GM18520 (cell line): ENCODE results near the gene TMEM232.

Experiments
- ATAC-seq: cut with Tn5 transposase; IDR thresholded peaks from one replicate; pipeline ENCODE4 v1.9.1; 2021; ENCODE audit not compliant: unreplicated experiment

The TMEM232 gene

DNA sequence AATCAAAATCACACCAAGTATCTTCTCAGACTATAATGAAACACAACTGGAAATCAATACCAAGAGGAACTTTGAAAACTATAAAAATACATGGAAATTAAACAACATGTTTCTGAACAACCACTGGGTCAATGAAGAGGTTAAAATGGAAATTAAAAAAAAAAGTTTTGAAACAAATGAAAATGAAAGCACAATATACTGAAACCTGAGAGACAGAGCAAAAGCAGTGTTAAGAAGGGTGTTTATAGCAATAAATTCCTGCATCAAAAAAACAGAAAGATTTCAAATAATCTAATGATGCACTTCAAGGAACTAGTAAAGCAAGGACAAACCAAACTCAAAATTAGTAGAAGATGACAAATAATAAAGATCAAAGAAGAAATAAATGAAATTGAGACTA lies 92.0 kb downstream of the TMEM232 start:
- no peak for ATAC-seq

GRCh38 chr5:110631236-110631635 lies 95.2 kb downstream of the TMEM232 start:
- no peak for ATAC-seq

- no peak for ATAC-seq
Measured at GRCh38 chr5:110630350-110630749, 96.1 kb downstream of the TMEM232 start.

DNA sequence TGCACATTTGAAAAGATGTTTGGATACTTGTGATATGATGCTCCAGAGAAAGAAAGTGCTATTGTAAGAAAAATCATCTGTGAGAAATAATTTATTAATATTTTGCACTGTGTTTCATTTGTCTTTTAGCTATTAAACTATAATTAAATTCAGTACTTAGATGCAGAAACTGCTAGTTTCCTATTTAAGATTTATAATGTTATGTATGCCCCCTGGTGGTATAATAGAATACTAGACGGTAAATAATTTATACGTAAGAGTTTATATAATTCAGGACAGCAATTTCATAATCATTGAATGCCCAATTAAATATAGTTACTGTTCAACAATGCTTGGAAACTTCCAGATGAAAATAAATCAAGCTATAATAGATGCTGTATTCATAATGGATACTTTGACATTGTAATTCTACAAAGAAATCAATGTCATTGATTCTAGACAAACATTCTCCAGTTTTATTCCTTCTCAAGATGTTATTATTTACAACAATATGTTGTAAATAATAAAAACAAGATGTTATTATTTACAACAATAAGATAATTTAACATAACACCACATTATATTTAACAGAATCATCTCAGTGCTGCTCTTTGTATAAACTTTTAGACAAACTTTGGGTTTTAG lies 101.0 kb downstream of the TMEM232 start:
- no peak for ATAC-seq

DNA sequence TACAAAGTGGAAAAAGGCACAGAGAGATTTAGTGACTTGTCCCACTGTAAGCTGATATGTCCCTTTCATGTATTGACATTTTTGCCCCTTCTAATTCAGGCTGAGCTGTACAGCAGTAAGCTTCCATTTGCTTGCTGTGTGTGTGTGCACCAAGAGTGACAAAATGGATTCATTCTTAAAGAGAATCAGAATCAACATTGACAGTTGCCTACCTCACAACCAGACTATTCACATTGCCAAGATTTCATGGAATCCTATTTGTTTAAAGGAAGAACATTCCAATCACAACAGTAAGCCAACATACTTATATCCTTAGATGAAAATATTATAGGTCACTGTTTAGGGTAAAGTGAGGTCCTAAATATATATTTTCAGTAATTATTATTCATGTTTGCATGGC lies 102.6 kb downstream of the TMEM232 start:
- ATAC-seq = no peak

GRCh38 chr5:110618941-110619340 lies 107.5 kb downstream of the TMEM232 start:
- no peak for ATAC-seq

GRCh38 chr5:110616009-110616408 lies 110.5 kb downstream of the TMEM232 start:
- no peak for ATAC-seq

GRCh38 chr5:110612794-110613247 lies 113.7 kb downstream of the TMEM232 start:
- no peak for ATAC-seq

GRCh38 chr5:110611817-110612216 lies 114.7 kb downstream of the TMEM232 start:
- no peak for ATAC-seq

GRCh38 chr5:110594866-110595265 lies 131.6 kb downstream of the TMEM232 start:
- ATAC-seq = no peak

- ATAC-seq = no peak
Measured at GRCh38 chr5:110590187-110590586, 136.3 kb downstream of the TMEM232 start.

- ATAC-seq = no peak
Measured at GRCh38 chr5:110588286-110588980, 138.0 kb downstream of the TMEM232 start.

DNA sequence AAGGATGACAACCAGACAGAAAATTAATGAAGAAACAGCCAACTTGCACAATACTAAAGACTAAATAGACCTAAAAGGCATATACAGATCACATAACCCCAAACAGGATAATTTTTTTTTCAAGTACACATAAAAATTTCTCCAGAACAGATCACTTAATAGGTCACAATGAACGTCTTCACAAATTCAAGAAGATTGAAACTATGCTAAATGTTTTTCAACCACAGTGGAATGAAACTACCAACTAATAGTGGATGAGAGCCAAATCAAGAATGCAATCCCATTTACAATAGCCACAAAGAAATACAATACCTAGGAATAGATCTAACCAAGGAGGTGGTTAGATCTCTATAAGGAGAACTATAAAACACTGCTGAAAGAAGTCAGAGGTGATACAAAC lies 145.8 kb downstream of the TMEM232 start:
- no peak for ATAC-seq

DNA sequence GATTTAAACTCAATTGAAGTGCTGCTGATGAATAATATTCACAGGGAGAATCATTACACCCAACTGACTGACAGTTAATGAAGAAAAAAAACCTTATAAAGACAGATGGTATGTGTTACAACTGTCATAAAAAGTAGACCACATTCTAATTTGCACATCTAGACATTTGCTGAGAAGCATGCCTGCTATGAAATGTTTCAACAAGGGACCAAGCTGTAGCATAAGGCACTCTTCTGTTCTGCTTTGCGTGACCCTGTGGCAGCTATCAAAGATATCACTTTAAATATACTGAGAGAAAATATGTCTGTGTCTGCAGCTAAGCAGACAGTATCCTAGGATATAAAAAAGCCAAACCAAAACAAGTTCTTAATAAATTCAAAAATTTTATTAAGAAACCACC lies 153.7 kb downstream of the TMEM232 start:
- ATAC-seq = no peak

GRCh38 chr5:110562191-110562590 lies 164.3 kb downstream of the TMEM232 start:
- ATAC-seq = no peak

DNA sequence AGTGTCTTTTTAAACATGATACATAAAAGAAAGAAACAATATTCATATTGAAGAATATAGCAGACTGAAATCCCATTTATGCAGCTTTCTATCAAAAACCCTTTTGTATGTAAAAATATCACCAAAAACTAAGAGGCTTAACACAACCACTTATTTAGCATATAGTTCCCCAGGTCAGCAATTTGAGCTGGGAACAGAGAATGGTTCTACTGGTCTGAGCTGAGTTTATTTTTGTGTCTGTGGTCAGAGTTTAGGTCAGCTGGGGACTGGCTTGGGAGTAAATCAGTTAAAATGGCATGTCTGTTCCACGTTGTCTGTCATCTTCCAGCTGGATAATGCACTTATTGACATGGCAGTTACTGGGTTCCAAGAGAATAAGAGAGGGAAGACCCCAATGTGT lies 165.0 kb downstream of the TMEM232 start:
- no peak for ATAC-seq

GRCh38 chr5:110549301-110549700 lies 177.2 kb downstream of the TMEM232 start:
- ATAC-seq = no peak

GRCh38 chr5:110548171-110548570 lies 178.3 kb downstream of the TMEM232 start:
- no peak for ATAC-seq

GRCh38 chr5:110547495-110547894 lies 179.0 kb downstream of the TMEM232 start:
- ATAC-seq = no peak

DNA sequence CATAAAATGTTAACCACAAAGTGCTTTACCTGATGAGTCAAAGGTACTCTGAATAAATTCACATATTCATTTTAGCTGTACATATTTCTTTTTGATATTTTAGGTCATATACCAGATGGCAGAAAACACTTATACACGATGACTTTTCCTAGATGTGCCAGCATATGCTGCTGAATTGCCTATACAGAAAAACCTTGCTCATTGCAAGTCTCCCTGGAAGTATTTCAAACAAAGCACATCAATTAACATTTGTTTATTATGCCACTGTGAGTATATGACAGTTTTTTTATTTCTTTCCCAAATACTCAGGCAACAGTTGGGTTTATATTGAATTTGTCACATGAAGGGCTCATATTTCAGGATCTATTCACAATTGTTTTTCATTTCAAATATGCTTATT lies 180.8 kb downstream of the TMEM232 start:
- ATAC-seq = no peak

DNA sequence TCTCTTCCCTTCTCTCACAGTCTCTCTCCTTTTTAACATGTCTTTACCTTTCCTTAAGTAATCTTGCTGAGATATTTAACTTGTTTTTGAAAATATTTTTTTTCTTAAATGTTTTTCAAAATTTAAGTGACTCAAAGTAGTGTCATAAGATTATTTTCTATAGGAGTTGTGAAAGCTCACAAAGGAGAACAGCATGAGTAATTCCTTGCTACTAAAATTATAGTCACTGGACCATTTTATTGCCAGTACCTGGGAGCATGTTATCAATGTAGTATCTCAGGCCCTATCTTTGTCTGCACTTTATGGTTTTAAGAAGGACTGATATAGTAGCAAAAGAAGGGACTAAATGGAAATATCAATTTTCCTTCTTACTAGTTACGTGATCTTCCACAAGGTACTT lies 181.9 kb downstream of the TMEM232 start:
- no peak for ATAC-seq

DNA sequence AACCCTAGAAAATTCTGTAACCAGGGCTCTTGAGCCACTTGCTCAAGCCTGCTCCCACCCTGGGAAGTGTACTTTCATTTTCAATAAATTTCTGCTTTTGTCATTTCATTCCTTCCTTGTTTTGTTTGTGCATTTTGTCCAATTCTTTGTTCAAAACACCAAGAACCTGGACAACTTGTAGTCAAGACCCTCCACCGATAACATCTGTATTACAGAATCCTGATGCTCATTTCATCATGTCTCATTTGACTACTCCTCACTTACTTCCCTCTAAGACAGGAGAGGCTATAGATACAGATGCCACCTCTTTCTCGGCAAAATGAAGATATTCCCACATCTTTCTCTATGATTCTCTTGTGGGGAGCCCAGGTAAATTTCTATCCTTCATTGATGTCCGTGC lies 183.5 kb downstream of the TMEM232 start:
- ATAC-seq = no peak
